Lower leg skin (tissue), 3 donors: ENCODE measurements around the gene MOGAT3.

Experiments
- POLR2A ChIP-seq, 2 donors: fragments of 450-650 bp; IDR thresholded peaks; one replicate each; pipeline ENCODE4 v1.6.1; 2016 to 2017; ENCODE audit warnings: antibody characterized with exemption in 2 of 2, mild to moderate bottlenecking in 1 of 2, moderate library complexity in 1 of 2
- TF ChIP-seq, protein P1 (sequence below), 3 donors: fragments of 450-650 bp; IDR thresholded peaks; one replicate each; pipeline ENCODE4 v1.5.1; 2016; ENCODE audit warnings: antibody characterized with exemption in 3 of 3, mild to moderate bottlenecking in 3 of 3, moderate library complexity in 2 of 3

DNA sequence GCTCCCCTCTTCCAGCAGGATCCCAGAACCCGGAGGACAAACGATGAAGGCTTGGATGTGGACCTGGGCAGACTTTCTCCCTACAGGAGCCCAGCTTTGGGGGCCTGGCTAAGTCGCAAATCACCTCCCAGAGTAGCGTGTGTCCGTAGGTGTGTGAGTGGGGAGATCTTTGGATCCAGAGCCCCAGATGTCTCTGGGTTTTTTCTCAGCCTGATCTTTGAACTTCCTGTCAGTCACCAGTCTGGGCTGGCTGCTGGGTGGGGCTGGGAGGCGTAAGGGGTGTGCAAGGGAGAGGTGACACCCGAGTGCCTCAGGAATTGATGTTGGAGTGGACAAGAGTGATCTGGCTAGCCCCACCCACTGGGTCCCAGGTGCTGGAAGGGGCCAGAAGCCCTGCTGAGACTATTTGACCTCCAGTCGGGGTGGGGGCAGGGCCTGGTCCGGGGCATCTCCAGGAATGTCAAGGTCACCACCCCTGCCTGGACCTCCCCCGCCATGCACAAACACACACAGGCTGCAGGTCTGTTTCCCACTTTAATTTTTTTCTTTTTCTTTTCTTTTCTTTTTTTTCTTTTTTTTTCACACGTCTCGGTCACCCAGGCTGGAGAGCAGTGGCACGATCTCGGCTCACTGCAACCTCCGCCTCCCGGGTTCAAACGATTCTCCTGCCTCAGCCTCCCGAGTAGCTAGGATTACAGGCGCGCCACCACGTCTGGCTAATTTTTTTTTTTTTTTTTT lies at the start of gene MOGAT3:
- TF ChIP-seq, protein P1, sequence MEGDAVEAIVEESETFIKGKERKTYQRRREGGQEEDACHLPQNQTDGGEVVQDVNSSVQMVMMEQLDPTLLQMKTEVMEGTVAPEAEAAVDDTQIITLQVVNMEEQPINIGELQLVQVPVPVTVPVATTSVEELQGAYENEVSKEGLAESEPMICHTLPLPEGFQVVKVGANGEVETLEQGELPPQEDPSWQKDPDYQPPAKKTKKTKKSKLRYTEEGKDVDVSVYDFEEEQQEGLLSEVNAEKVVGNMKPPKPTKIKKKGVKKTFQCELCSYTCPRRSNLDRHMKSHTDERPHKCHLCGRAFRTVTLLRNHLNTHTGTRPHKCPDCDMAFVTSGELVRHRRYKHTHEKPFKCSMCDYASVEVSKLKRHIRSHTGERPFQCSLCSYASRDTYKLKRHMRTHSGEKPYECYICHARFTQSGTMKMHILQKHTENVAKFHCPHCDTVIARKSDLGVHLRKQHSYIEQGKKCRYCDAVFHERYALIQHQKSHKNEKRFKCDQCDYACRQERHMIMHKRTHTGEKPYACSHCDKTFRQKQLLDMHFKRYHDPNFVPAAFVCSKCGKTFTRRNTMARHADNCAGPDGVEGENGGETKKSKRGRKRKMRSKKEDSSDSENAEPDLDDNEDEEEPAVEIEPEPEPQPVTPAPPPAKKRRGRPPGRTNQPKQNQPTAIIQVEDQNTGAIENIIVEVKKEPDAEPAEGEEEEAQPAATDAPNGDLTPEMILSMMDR (IDR thresholded peaks at IDR 0.05) = peak in 1 of 3 donors; percentile 17
- TF ChIP-seq POLR2A (IDR thresholded peaks at IDR 0.05) = no peak
